T-helper 1 cell (primary cell): ENCODE data around the gene SNU13.
"Not testable (repeated sequence)": the region's sequence is repeated elsewhere in the genome, so short reads cannot be mapped to it uniquely, and the experiment has no call there.

Experiments
- DNase-seq, 5 donors: peaks; one replicate each; pipeline ENCODE4 v3.0.0-alpha.2; 2012 to 2020
- total RNA-seq, 4 donors: gene quantifications; one replicate each; lab custom pipeline; 2026; lab: John Stamatoyannopoulos, UW

Gene SNU13
- total RNA-seq = 72.4 to 80.5 (median 73.7) reads per million in 4 donors

DNA sequence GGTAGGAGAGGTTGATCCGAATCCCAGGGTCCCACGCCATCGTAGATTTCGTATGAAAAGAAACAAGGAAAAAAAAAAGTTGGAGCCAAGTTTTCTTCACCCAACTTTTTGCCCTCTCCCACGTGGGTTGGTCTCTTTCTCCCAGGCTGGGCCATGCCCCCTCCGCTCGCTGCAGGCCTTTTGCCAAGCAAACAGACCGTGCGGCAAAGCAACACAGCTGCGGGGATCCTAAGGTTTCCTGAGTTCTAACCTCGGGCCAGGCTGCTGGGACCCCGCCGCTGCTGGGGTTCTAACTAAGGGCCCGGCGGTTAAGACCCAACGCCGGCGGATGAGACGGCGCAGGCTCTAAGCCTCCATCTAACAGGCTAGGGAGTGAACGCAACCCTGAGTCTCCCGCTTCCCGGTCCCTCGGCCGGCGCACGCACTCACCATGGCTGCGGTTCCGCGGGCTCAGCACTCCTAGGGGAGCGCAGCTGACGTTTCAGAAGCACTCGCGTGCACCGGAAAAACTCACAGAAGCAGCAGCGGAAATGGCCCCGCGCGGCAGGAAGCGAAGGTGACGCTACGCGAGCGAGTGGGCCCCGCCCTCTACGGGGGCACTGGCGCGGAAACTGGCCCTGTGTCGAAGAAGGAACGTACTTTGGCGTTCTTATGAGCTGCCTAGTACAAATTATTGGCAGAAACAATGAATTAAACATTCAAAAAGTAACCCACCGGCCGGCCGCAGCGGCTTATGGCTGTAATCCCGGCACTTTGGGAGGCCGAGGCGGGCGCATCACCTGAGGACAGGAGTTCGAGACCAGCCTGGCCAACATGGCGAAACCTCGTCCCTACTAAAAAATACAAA is at the start of gene SNU13:
TSS of gene SNU13 (minus strand) at position 503 of the 847 bp plus-strand sequence. CDS start at position 432, 71 bp downstream.
- DNase-seq = peak; percentile 83 to 95 (median 91)

DNA sequence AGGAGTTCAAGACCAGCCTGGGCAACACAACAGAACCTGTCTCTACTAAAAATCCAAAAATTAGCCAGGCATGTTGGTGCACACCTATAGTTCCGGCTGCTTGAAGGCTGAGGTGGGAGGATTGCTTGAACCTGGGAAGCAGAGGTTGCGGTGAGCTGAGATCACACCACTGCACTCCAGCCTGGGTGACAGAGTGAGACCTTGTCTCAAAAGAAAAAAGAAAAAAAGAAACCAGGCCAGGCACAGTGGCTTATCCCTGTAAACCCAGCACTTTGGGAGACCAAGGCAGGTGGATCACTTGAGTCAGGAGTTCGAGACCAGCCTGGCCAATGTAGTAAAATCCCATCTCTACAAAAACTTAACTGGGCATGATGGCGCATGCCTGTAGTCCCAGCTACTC is 44.6 kb upstream of the SNU13 start:
- not testable (repeated sequence) for DNase-seq

DNA sequence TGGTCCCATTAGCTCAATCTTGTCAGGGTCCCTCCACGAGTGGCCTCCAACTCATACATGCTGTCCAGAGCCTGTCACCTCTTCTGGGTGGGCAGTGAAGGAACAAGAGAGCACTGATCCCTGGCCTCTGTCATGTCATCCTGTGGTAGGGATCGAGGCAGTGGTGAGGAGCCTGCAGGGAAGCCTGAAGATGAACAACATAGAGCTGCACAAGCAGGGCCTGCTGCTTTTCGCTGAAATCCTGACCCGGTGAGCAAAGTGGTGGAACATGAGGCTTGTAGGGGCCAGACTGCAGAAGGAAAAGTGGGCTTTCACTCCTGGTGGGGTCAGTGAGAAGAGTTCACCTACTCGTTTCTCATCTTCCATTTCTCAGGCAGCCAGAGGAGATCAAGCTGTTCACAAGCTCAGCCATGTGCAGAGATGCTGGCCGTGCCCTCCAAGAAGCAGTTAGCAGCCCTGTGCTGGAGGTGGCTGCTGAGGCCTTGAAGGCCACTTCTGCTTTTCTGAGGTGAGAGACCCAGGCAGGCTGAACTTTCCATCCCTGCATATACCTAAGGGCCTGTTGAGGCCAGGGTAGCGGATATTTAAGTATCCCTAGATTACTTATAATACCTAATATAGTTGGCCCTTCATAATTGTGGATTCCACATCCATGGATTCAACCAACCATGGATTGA is 43.6 kb upstream of the SNU13 start:
- no peak for DNase-seq

DNA sequence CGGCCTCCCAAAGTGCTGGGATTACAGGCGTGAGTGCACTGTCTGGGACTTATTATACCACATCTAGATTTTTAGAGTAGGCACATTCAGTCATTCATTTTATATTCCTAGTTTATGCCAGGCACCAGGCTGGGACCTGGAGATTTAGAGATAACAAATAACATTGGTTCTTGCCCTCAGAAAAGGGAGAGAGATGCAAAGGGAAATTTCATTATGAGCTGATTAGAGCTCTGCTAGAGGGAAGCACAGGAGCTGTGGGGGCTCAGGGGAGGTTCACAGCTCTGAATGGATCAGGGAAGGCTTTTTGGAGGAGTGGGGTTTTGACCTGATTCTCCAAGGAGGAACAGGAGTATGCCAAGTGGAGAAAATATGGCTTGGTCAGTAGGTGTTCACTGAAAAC is 42.9 kb upstream of the SNU13 start:
- no peak for DNase-seq

DNA sequence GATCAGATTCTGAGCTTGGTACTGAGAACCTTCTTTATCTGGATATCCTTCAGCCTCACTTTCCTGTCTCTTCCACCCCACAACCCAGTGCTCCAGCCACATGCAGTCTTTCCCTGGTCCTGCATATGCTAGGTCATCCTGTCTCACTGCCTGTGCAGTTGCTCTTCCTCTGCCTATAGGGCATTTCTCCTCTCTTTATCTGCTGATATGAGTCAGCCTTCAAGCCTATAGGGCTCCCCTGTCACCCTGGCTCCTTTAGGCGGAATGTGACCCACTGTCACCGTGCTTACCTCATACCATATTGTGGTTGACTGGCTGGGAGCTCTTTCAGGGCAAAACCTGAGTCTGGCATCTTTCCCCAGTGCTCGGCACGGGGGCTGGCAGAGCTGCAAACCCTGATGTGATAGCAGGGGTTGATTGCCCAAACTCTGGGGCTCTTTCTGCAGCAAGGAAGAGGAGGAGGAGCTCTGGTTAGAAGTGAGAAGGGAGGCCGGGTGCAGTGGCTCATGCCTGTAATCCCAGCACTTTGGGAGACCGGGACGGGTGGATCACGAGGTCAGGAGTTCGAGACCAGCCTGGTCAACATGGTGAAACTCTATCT is 36.9 kb upstream of the SNU13 start:
- DNase-seq = no peak

DNA sequence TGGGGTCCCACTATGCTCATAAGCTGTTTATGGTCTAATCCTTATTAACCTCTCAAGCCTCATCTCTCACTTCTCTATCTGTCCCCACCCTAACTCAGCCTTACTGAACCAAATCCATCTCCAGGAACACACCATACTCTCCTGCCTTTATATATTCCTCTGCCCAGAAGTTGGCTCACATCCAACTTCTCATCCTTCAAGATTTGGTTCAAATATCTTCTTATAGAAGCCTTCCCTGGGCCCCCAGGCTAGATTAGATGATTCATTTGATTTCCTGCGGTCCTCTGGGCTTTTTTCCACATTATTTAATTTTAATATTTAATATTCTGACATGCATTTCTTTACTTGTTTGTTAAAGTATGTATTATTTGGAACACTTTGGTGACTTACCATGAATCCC is 33.8 kb upstream of the SNU13 start:
- no peak for DNase-seq

DNA sequence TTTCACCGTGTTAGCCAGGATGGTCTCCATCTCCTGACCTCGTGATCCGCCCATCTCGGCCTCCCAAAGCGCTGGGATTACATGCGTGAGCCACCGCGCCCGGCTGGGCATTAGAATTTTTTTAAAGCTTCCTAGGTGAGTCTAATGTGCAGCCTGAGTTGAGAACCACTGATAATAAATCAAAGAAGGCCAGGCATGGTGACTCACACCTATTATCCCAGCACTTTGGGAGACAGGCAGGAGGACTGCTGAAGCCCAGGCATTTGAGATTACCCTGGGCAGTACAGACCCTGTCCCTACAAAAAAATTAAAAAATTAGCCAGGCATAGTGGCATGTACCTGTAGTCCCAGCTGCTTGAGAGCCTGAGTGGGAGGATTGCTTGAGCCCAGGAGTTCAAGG is 24.3 kb upstream of the SNU13 start:
- DNase-seq = no peak

DNA sequence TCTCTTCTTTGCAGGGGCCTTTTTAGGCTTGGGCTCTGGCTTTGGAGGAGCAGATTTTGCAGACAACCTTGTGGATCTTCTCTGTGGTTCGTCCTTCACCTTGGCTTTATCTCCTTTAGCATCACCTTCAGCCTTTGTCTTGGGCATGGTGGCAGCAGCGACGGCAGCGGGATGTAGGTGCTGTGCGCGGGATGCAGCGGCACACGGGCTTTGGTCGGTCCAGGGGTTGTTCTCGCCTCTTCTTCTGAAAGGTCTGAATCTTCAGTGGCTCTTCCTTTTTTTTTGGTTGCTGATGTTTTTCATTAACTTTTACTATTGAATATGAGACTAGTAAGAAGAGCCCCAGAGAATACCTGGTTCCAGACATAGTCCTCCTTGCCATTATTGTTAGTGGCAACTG is 20.7 kb upstream of the SNU13 start:
- no peak for DNase-seq

DNA sequence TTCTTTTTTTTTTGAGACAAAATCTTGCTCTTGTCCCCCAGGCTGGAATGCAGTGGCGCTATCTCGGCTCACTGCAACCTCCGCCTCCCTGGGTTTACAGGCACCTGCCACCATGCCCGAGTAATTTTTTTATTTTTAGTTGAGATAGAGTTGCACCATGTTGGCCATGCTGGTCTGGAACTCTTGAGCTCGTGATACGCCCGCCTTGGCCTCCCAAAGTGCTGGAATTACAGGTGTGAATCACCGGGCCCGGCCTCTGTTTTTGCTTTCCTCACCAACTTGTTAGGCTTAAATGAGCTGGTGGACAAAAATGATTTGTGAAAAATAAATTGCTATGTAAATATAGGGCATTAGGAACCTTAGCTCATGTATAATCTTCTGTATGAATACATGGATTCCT is 14.1 kb upstream of the SNU13 start:
- DNase-seq = no peak

DNA sequence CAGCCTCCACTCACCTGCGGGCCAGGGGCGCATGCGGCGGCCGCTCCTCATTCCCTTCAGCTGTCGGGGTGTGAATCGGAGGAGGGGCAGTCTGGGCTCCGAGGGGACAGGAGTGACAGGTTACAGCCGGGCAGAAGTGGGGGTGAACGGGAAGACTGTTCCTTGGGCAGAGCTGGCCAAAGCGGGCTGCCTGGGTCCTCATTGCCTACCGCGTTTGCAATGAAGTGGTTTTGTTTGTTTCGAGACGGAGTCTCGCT is 11.4 kb upstream of the SNU13 start:
- no peak for DNase-seq

DNA sequence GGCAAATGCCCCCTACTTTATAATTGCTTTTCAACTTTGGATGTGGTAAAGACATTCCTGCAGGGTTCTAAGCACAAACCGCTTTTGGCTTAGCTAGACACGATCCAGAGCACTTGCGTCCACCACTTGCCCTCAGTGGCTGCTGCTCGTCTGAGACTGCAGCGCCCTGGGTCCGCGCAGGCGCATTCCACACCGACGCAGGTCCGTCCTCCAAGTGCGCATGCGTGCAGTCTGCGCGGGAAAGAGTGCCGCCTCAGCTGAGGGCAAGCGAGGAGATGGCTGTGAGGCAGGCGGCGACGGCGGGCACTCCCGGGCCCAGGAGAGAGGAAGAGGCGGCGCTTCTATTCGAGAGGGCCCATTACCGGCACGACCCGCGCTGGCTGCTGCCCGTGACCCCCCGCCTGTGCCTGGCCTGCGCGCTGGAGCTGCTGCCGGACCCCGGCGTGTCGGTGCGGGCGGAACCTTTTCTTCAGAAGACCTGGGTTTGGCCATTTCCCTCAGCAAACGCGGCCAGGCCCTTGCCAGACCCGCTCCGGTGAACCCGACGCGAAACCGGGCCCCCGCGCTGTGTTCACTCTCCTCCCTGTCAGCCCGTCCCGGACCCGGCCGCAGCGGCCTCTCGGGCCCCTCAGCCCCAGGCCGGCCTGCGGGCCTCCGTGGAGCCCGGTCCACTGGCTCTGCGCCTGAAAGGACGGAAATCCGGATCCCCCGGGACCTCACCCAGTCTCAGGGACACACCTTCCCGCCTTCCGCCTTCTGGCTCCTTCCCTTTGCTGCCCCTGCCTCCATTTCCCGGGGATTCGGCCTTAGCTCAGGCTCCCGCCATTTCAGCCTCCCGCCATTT is 10.8 kb upstream of the SNU13 start, which contains the start of gene MEI1:
TSS of gene MEI1 (plus strand) at position 240 of the 844 bp plus-strand sequence. CDS start at position 276, 36 bp downstream.
- DNase-seq = peak; percentile 82 to 92 (median 86)

DNA sequence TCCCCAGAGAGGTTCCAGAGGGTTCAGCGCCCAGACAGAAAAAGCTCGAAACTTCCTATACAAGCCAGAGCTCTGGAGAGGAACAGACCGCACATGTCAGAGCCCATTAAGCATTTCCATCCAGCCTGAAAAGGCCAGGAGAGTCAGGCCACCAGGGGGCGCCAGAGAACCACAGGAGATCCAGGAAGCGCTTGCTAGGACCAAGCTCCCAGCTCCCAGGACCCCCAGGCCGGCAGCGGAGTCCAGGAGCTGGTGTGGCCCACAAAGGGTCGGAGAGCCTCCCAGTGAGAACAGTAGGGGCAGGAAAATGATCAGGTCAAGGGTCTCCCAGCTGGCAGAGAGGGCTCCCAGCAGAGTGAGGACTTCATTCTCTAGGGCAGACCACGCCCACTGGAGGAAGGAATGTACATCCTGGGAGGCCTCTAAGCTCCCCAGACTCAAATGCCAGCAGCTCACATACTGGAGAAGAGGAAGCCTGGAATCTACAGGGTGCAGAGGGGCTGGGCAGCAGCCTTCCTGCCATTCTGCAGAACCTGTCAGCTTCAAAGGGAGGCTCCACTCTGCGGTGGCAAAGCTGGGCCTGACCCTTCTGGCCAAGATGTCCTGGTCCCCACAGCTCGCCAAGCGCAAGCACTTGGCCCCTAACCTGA is 8.6 kb upstream of the SNU13 start:
- DNase-seq = peak; percentile 74 to 92 (median 80)

DNA sequence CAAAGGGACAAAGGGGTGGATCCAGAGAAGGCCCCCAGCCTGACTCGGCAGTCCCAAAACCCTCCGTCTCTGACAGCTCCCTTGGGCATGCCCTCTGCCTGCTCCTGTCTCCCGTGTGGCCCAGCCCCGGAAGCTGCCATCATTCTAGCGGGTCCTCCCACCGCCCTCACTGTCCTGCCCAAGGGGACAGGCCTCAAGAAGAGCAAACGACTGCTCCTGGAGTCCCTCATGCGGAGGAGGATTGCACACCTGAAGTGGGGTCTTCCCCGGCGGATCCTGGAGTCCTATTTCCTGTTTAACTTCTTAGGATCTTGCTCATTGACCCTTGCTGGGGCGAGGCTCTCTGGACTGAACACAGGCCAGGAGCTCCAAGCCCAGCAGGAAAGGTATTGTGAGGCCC is 8.0 kb upstream of the SNU13 start:
- no peak for DNase-seq

DNA sequence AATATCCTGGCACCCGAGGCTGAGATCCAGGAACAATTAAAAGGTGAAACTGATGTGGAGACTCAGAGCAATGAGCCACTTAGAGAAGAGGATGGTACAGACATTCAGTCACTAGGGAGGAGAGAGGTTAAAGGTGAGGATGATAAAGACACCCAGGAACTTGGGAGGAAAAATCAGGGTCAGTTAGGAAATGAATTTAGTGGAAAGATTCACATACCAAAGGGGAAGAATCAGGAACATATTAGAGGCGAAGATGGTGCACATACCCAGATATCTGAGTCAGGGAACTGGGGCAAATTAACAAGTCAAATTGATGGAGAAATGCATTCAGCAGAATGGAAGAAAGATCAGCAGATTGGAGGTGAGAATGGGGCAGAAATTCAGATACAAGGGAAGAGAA is 6.5 kb upstream of the SNU13 start:
- DNase-seq = no peak

DNA sequence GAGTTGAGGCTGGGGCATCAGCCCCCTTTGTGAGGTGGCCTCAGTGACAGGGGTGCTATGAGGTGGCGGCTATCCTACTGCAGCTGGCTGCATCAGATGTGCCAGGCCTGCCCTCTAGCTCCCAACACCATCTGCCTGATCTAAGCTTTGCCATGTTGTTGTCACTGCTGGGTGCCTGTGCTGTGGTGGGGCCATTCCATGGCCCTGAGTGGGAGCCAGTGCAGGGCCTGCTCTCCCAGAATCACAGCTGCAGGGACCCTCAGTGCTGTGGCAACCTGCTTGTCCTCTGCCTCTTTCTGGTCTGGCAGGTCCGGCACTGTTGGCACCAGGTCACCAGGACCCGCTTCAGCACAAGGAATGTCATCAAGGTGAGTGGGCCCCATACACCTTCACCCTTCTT is 1.8 kb upstream of the SNU13 start:
- no peak for DNase-seq

DNA sequence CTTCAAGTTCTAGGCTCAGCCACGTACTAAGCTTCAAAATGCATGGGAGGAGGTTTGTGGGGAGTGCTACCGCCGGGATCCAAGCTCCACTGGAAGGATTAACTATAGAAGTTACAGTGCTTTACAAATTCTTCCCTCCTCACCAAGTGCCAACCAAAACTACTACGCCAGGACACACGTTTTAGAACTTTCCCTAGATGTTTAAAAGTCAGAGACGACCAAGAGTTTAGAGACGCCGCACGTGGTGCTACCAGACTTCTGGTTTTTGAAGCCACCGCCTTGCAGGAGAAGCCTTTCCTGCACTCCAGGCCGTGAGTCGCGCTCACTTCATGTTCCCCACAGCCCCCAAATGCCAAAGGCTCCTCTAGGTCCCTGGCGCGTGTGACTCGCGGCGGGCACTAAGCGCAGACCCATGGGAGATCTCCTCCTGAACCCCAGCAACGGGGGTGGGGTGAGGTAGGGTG is 734 bp downstream of the SNU13 start:
- DNase-seq = peak in 1 of 5 donors; percentile 25

DNA sequence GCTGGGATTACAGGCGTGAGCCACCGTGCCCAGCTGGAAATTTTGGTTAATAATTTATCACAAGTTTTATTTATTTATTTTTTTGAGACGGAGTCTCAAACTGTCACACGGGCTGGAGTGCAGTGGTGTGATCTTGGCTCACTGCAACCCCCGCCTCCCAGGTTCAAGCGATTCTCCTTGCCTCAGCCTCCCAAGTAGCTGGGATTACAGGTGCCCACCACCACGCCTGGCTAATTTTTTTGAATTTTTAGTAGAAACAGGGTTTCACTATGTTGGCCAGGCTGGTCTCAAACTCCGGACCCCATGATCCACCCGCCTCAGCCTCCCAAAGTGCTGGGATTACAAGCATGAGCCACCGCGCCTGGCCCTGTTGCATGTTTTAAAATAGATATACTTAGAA is 1.8 kb downstream of the SNU13 start:
- not testable (repeated sequence) for DNase-seq

DNA sequence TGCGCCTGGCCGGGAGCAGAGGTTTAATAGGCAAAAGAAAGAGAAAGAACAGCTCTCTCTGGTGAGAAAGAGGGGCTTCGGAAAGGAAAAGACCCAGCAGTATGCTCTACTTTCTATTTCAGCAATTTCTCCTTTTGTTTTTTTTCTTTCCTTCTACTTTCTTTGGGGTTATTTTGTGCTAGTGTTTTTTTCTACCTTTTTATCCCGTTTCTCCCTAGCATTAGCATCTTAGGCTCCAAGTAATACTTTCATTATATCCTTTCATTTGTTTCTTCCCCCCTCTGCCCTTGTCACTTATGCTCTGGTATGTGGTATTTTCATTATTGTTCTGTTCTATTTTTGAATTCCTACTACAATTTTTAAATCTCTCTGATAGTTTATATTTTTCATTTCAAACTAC is 4.5 kb downstream of the SNU13 start:
- DNase-seq = no peak

DNA sequence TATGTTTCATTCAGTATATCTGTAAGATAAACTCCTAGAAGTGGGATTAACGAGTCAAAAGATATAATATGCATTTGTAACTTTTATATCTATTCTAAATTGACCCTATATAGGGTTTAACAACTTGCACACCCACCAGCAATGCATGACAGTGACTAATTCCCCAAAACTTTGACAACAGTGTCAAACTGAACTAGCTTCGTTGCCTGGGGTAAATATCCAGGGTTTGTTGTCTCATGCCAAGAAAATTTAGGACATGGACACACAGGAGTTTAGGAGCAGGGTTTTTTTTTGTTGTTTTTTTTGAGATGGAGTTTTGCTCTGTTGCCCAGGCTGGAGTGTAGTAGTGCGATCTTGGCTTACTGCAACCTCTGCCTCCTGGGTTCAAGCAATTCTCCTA is 5.1 kb downstream of the SNU13 start:
- DNase-seq = no peak

DNA sequence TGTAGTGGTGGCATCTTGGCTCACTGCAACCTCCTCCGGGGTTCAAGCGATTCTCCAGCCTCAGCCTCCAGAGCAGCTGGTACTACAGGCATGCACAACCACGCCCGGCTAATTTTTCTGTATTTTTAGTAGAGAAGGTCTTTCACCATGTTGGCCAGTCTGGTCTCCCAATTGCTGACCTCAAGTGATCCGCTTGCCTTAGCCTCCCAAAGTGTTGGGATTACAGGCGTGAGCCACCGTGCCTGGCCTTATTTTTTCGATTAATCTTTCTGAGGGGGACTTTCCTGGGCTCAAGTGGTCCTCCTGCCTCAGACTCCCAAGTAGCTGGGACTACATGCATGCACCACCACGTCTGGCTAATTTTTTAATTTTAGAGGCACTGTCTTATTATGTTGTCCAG is 5.6 kb downstream of the SNU13 start:
- DNase-seq = no peak

DNA sequence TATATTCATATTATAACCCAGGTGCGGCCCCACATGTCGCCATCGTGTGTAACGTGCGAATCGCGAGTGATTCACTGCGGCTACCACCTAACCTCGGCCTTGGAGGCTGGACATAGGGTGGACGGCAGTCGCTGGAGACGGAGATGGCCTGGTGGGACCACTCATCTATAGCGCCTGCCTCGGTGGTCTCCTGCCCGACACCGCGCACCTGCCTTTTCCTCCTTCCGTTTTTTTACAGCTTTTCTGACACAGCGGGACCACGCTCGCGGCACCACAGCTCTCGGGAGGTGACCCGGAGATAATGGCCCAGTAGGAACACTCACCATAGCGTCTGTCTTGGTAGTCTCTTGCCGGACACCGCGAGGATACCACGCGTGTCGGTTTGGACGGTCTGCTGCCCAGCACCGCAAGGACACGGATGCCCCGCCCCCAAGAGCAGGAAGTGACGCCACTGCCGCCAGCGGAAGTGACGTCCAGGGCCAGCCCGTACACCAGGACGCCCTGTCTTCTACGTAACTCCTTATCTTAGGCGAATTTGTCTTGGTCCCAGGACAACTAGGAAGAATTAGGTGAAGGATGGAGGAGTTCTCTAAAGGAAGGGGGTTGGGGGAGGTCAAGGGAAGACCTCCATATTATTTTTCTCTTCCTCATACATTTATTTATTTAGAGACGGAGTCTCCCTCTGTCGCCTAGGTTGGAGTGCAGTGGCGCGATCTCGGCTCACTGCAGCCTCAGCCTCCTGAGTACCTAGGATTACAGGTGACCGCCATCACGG is 6.4 kb downstream of the SNU13 start:
- peak; percentile 64 to 85 (median 81) for DNase-seq
